Urinary bladder (tissue), 4 donors: ENCODE measurements around the gene LYZL4. TPM values are rescaled to one million over a fixed set of nuclear protein-coding genes. Genes with fewer than 3 reads are reported as not detected.

Experiments used
- DNase-seq: peaks from one replicate; pipeline ENCODE4 v3.0.0-alpha.2; 2015; ENCODE audit errors: extremely low spot score
- H3K27ac ChIP-seq: one replicate; pipeline ENCODE4 v1.5.1; 2013; ENCODE audit warnings: low read depth, mild to moderate bottlenecking, moderate library complexity
- H3K36me3 ChIP-seq: one replicate; pipeline ENCODE4 v1.6.1; 2013; ENCODE audit warnings: mild to moderate bottlenecking, moderate library complexity; ENCODE audit not compliant: insufficient read depth
- H3K4me1 ChIP-seq: one replicate; pipeline ENCODE4 v1.6.1; 2013; ENCODE audit warnings: mild to moderate bottlenecking, moderate library complexity; ENCODE audit not compliant: insufficient read depth
- H3K4me3 ChIP-seq: one replicate; pipeline ENCODE4 v1.5.1; 2013; ENCODE audit warnings: low read depth, low read length
- WGBS: extraction: QIAGEN DNeasy Blood & Tissue Kit; methylation state at CpG from one replicate; pipeline ENCODE4 v1.1.7; 2013; 5-methylcytosine and 5-hydroxymethylcytosine counted together
- polyA plus RNA-seq: library from polyadenylated mRNA; stranded (reverse); fragments of 200-250 nt; gene quantifications from one replicate; pipeline ENCODE4 v1.2.3, GENCODE V29; 2013
- total RNA-seq: library from RNA; depleted of rRNA; stranded (reverse); fragments of >200 nt; gene quantifications from one replicate; pipeline ENCODE4 v1.2.3, GENCODE V29; 2014
- donor health status: healthy with polysubstance abuse.
- donor health status: healthy.

LYZL4 gene
- total and polyA plus RNA-seq, 2 donors: not detected

GRCh38 chr3:42439261-42440115 lies 29.1 kb upstream of the LYZL4 start:
- Histone ChIP-seq H3K27ac (no peak overlapping the region), H3K4me1 (no peaks in the 10 kb centered on the region), H3K36me3 (no peaks in the 10 kb centered on the region), H3K4me3 (no peak overlapping the region)
- no peak for DNase-seq
- 84% methylated on average over 10 of the region's 10 CpGs for WGBS

- no peak overlapping the region for H3K4me3 ChIP-seq
- H3K27ac ChIP-seq: no peak overlapping the region
- H3K4me1 ChIP-seq: no peaks in the 10 kb centered on the region
- DNase-seq: no peak
- H3K36me3 ChIP-seq: no peaks in the 10 kb centered on the region
- WGBS: 70% methylated on average over 2 of the region's 2 CpGs
These were observed 28.3 kb upstream of the LYZL4 start for GRCh38 chr3:42438758-42439157.

- Histone ChIP-seq H3K4me1 (no peaks in the 10 kb centered on the region), H3K27ac (no peak overlapping the region), H3K36me3 (no peaks in the 10 kb centered on the region), H3K4me3 (no peak overlapping the region)
- no peak for DNase-seq
- 95% methylated on average over 2 of the region's 2 CpGs for WGBS
These were observed 27.8 kb upstream of the LYZL4 start for GRCh38 chr3:42438193-42438592.

GRCh38 chr3:42434777-42435380 lies 24.5 kb upstream of the LYZL4 start:
- Histone ChIP-seq H3K4me1 (no peaks in the 10 kb centered on the region), H3K27ac (no peak overlapping the region), H3K4me3 (no peak overlapping the region), H3K36me3 (no peaks in the 10 kb centered on the region)
- WGBS: 45% methylated on average over 5 of the region's 5 CpGs
- no peak for DNase-seq

GRCh38 chr3:42432485-42432884 lies 22.1 kb upstream of the LYZL4 start:
- Histone ChIP-seq H3K4me3 (no peak overlapping the region), H3K4me1 (no peaks in the 10 kb centered on the region), H3K36me3 (no peaks in the 10 kb centered on the region), H3K27ac (no peak overlapping the region)
- no peak for DNase-seq
- 88% methylated on average over 2 of the region's 2 CpGs for WGBS

- WGBS: 53% methylated on average over 7 of the region's 7 CpGs
- no peaks in the 10 kb centered on the region for H3K36me3 ChIP-seq
These were observed 20.5 kb upstream of the LYZL4 start for GRCh38 chr3:42430781-42431532.

GRCh38 chr3:42428830-42429229 lies 18.4 kb upstream of the LYZL4 start:
- WGBS: 32% methylated on average over 2 of the region's 2 CpGs
- H3K4me1 ChIP-seq: no peaks in the 10 kb centered on the region

More at GRCh38 chr3:42430781-42431532, 20.5 kb upstream of the LYZL4 start:
- no peak overlapping the region for H3K27ac ChIP-seq
- DNase-seq: no peak
- H3K4me3 ChIP-seq: no peak overlapping the region
- H3K4me1 ChIP-seq: no peaks in the 10 kb centered on the region

GRCh38 chr3:42425736-42426407 lies 15.5 kb upstream of the LYZL4 start:
- no peak overlapping the region for H3K4me3 ChIP-seq
- WGBS: 86% methylated on average over 7 of the region's 7 CpGs
- H3K36me3 ChIP-seq: no peaks in the 10 kb centered on the region
- H3K27ac ChIP-seq: no peak overlapping the region
- H3K4me1 ChIP-seq: no peaks in the 10 kb centered on the region
- DNase-seq: no peak

More at GRCh38 chr3:42428830-42429229, 18.4 kb upstream of the LYZL4 start:
- Histone ChIP-seq H3K4me3 (no peak overlapping the region), H3K36me3 (no peaks in the 10 kb centered on the region), H3K27ac (no peak overlapping the region)
- DNase-seq: no peak

GRCh38 chr3:42424911-42425310 lies 14.5 kb upstream of the LYZL4 start:
- no peak overlapping the region for H3K4me3 ChIP-seq
- H3K27ac ChIP-seq: no peak overlapping the region
- no peak for DNase-seq
- no peaks in the 10 kb centered on the region for H3K36me3 ChIP-seq
- 51% methylated on average over 3 of the region's 3 CpGs for WGBS
- no peaks in the 10 kb centered on the region for H3K4me1 ChIP-seq

- no peak for DNase-seq
- 79% methylated on average over 20 of the region's 20 CpGs for WGBS
- H3K36me3 ChIP-seq: no peaks in the 10 kb centered on the region
- no peaks in the 10 kb centered on the region for H3K4me1 ChIP-seq
- no peak overlapping the region for H3K27ac ChIP-seq
- H3K4me3 ChIP-seq: no peak overlapping the region
These were observed 11.7 kb upstream of the LYZL4 start for GRCh38 chr3:42421818-42422796.

- Histone ChIP-seq H3K4me1 (no peaks in the 10 kb centered on the region), H3K36me3 (no peaks in the 10 kb centered on the region), H3K27ac (no peak overlapping the region), H3K4me3 (no peak overlapping the region)
- DNase-seq: no peak
- 73% methylated on average over 1 of the region's 1 CpG for WGBS
These were observed 9.2 kb upstream of the LYZL4 start for GRCh38 chr3:42419563-42419962.

GRCh38 chr3:42412526-42413155 lies 2.2 kb upstream of the LYZL4 start:
- 93% methylated on average over 6 of the region's 6 CpGs for WGBS
- Histone ChIP-seq H3K27ac (no peak overlapping the region), H3K4me1 (no peaks in the 10 kb centered on the region), H3K36me3 (no peaks in the 10 kb centered on the region), H3K4me3 (no peak overlapping the region)
- no peak for DNase-seq
